Osteocyte (in vitro differentiated cells): ENCODE results near the gene SLX4IP. TPM values are rescaled to one million over a fixed set of nuclear protein-coding genes. Genes with fewer than 3 reads are reported as not detected.

Experiments used
- DNase-seq: peaks from one replicate; pipeline ENCODE4 v3.0.0; 2021; ENCODE audit warnings: mixed read lengths; ENCODE audit not compliant: unreplicated experiment; ENCODE audit errors: extremely low spot score
- H3K27ac Mint-ChIP-seq: one replicate; pipeline ENCODE4 v1.8.0; 2021; ENCODE audit warnings: mild to moderate bottlenecking, mixed read lengths; ENCODE audit not compliant: unreplicated experiment
- H3K27me3 Mint-ChIP-seq: one replicate; pipeline ENCODE4 v1.8.0; 2021; ENCODE audit warnings: mixed read lengths; ENCODE audit not compliant: unreplicated experiment
- H3K36me3 Mint-ChIP-seq: one replicate; pipeline ENCODE4 v1.8.0; 2021; ENCODE audit warnings: mixed read lengths; ENCODE audit not compliant: unreplicated experiment
- H3K4me1 Mint-ChIP-seq: one replicate; pipeline ENCODE4 v1.8.0; 2021; ENCODE audit warnings: mixed read lengths; ENCODE audit not compliant: unreplicated experiment
- H3K4me3 Mint-ChIP-seq: one replicate; pipeline ENCODE4 v1.8.0; 2021; ENCODE audit warnings: mild to moderate bottlenecking, moderate library complexity, mixed read lengths; ENCODE audit not compliant: unreplicated experiment
- H3K9me3 Mint-ChIP-seq: one replicate; pipeline ENCODE4 v1.8.0; 2021; ENCODE audit warnings: mixed read lengths; ENCODE audit not compliant: unreplicated experiment
- CTCF ChIP-seq: fragments of 200-600 bp; sonication (generic); IDR thresholded peaks from 2 replicates; pipeline ENCODE4 v1.5.0; 2021; ENCODE audit warnings: antibody characterized with exemption, mild to moderate bottlenecking, moderate library complexity
- total RNA-seq: library from RNA; stranded (reverse); gene quantifications from 2 replicates; pipeline ENCODE4 v1.2.1, GENCODE V29; 2021

SLX4IP gene
- total RNA-seq, 1 donor from 2014 or later: 5.4 TPM

DNA sequence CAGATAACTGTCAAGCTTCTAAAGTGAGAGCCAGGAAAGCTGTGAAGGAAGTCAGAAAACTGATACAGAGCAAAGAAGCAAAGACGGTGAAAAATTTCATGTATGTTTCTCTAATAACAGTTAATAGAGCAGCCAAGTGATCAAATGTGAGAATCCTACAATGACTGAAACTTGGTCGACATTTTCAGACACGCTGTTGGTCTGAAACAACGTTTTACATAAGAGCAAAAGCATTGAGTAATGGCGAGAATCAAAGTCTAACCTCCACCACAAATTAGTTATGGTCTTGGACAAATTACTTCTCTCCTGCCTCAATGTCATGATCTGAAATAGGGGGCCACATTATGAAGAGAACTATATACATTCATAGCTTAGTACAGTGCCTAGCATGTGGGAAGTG is 4.4 kb upstream of the SLX4IP start:
- peaks cover 29% of the 10 kb centered on the region for H3K4me1 Mint-ChIP-seq
- TF ChIP-seq CTCF: no peak
- H3K27me3 Mint-ChIP-seq: no peaks in the 10 kb centered on the region
- no peaks in the 10 kb centered on the region for H3K9me3 Mint-ChIP-seq
- H3K27ac Mint-ChIP-seq: no peak overlapping the region
- no peak for DNase-seq
- no peak overlapping the region for H3K4me3 Mint-ChIP-seq
- H3K36me3 Mint-ChIP-seq: peaks cover 5% of the 10 kb centered on the region

- Mint-ChIP-seq H3K27me3 (no peaks in the 10 kb centered on the region), H3K36me3 (no peaks in the 10 kb centered on the region), H3K4me1 (peaks cover 30% of the 10 kb centered on the region)
Measured at GRCh38 chr20:10432079-10432478, 3.0 kb upstream of the SLX4IP start.

GRCh38 chr20:10433014-10433622 is 2.0 kb upstream of the SLX4IP start:
- Mint-ChIP-seq H3K4me1 (peaks cover 32% of the 10 kb centered on the region), H3K27ac (peak overlapping the region; percentile 35), H3K27me3 (no peaks in the 10 kb centered on the region), H3K4me3 (peak overlapping the region; percentile 92), H3K9me3 (no peaks in the 10 kb centered on the region), H3K36me3 (no peaks in the 10 kb centered on the region)
- no peak for TF ChIP-seq CTCF
- no peak for DNase-seq

More at GRCh38 chr20:10432079-10432478, 3.0 kb upstream of the SLX4IP start:
- Mint-ChIP-seq H3K9me3 (no peaks in the 10 kb centered on the region), H3K27ac (no peak overlapping the region), H3K4me3 (peak overlapping the region; percentile 50)
- TF ChIP-seq CTCF: no peak
- no peak for DNase-seq

GRCh38 chr20:10433623-10434466 is 1.3 kb upstream of the SLX4IP start, which contains the start of gene MKKS:
TSS of gene MKKS (minus strand) at chr20:10434222. CDS start at chr20:10413514, 20,708 bp downstream.
- Mint-ChIP-seq H3K36me3 (no peaks in the 10 kb centered on the region), H3K27me3 (no peaks in the 10 kb centered on the region), H3K9me3 (no peaks in the 10 kb centered on the region), H3K4me3 (peak within 1 kb of the TSS; percentile 92), H3K27ac (peak within 1 kb of the TSS; percentile 97), H3K4me1 (peaks cover 32% of the 10 kb centered on the region)
- peak; percentile 95 for DNase-seq
- peak; percentile 28 for TF ChIP-seq CTCF

DNA sequence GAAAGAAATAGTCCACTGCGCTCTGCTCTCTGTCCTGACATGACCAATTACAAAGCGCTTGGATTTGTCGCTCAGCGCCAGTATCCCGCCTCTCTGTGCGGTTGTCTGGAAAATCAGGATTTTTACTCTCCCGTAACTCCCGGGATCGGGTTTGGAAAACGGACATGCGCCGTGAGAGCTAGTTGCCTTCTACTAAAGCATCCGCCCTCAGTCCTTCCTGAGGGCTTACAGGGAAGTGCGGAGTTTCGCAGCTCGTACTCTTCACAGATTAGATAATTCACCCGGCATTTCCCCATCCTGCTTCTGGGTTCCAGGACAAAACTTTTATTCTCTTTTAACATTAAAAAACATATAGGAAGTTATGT is 656 bp upstream of the SLX4IP start:
- Mint-ChIP-seq H3K27me3 (no peaks in the 10 kb centered on the region), H3K36me3 (no peaks in the 10 kb centered on the region), H3K4me3 (peak overlapping the region; percentile 92), H3K27ac (peak overlapping the region; percentile 97), H3K4me1 (peaks cover 27% of the 10 kb centered on the region), H3K9me3 (no peaks in the 10 kb centered on the region)
- DNase-seq: peak; percentile 97
- TF ChIP-seq CTCF: no peak
